Karpas-422 (cell line): ENCODE measurements around the gene TNFRSF18. TPM values are rescaled to one million over a fixed set of nuclear protein-coding genes. Genes with fewer than 3 reads are reported as not detected.
"Not testable (repeated sequence)": the region's sequence is repeated elsewhere in the genome, so short reads cannot be mapped to it uniquely, and the experiment has no call there.

Experiments used
- DNase-seq: peaks from one replicate; pipeline ENCODE4 v3.0.0-alpha.2; 2015
- H2AFZ ChIP-seq: fragments of 200-600 bp; sonication (generic); 2 replicates; pipeline ENCODE4 v1.6.1; 2014; ENCODE audit warnings: antibody characterized with exemption, low read length, mixed read lengths
- H3K27ac ChIP-seq: fragments of 200-600 bp; sonication (generic); 2 replicates; pipeline ENCODE4 v1.5.1; 2014; ENCODE audit warnings: mild to moderate bottlenecking, low read length, moderate library complexity
- H3K27me3 ChIP-seq: fragments of 200-600 bp; sonication (generic); 2 replicates; pipeline ENCODE4 v1.6.1; 2014; ENCODE audit warnings: low read length, mixed read lengths
- H3K36me3 ChIP-seq: fragments of 200-600 bp; sonication (generic); 2 replicates; pipeline ENCODE4 v1.6.1; 2014; ENCODE audit warnings: low read length, mixed read lengths; ENCODE audit not compliant: insufficient read depth
- H3K4me1 ChIP-seq: fragments of 200-600 bp; sonication (generic); 2 replicates; pipeline ENCODE4 v1.6.1; 2014; ENCODE audit warnings: mild to moderate bottlenecking, low read length, mixed read lengths
- H3K4me2 ChIP-seq: fragments of 200-600 bp; sonication (generic); 2 replicates; pipeline ENCODE4 v1.6.1; 2014; ENCODE audit warnings: low read length, low read depth, mild to moderate bottlenecking; ENCODE audit not compliant: poor library complexity, severe bottlenecking
- H3K4me3 ChIP-seq: fragments of 200-600 bp; sonication (generic); 2 replicates; pipeline ENCODE4 v1.5.1; 2014; ENCODE audit warnings: mild to moderate bottlenecking, antibody characterized with exemption, low read length, mixed read lengths
- H3K79me2 ChIP-seq: fragments of 200-600 bp; sonication (generic); 2 replicates; pipeline ENCODE4 v1.6.1; 2014; ENCODE audit warnings: mild to moderate bottlenecking, low read length, mixed read lengths
- H3K9ac ChIP-seq: fragments of 200-600 bp; sonication (generic); 2 replicates; pipeline ENCODE4 v1.6.0; 2014; ENCODE audit warnings: low read length
- H3K9me2 ChIP-seq: fragments of 200-600 bp; sonication (generic), shearing (Covaris generic); replicated peaks from 2 replicates; pipeline ENCODE4 v1.6.0; 2014; ENCODE audit warnings: mild to moderate bottlenecking, low read length, moderate library complexity; ENCODE audit not compliant: insufficient read depth
- H3K9me3 ChIP-seq: fragments of 300-700, 200-600 bp; sonication (generic); 2 replicates; pipeline ENCODE4 v1.6.1; 2014; ENCODE audit warnings: low read length, mixed read lengths
- H4K20me1 ChIP-seq: fragments of 200-600 bp; sonication (generic); 2 replicates; pipeline ENCODE4 v1.6.1; 2014; ENCODE audit warnings: mild to moderate bottlenecking, antibody characterized with exemption, low read length, low read depth; ENCODE audit not compliant: insufficient read depth
- total RNA-seq: library from RNA; depleted of rRNA; stranded (reverse); fragments of >200 nt; shearing (Covaris generic); gene quantifications from 2 replicates; pipeline ENCODE4 v1.2.3, GENCODE V29; 2014; ENCODE audit warnings: low replicate concordance

Gene TNFRSF18
- total RNA-seq, 1 experiment from 2014 or later, result 0.30 TPM

GRCh38 chr1:1199961-1200875 lies 6.2 kb downstream of the TNFRSF18 start:
- Histone ChIP-seq H3K27ac (no peak overlapping the region), H4K20me1 (0 out of 2 replicates have a peak, but pooled peaks cover 3% of the 10 kb centered on the region), H3K4me1 (no peaks in the 10 kb centered on the region; the same call in 1 of the 2 replicates), H3K9me2 (no peaks in the 10 kb centered on the region), H3K27me3 (no peaks in the 10 kb centered on the region), H3K9ac (no peak overlapping the region), H2AFZ (no peak overlapping the region), H3K79me2 (no peaks in the 10 kb centered on the region), H3K4me2 (no peak overlapping the region), H3K4me3 (no peak overlapping the region), H3K36me3 (no peaks in the 10 kb centered on the region), H3K9me3 (no peaks in the 10 kb centered on the region)
- DNase-seq, result no peak

GRCh38 chr1:1199141-1199960 lies 7.0 kb downstream of the TNFRSF18 start:
- H2AFZ ChIP-seq, result no peak overlapping the region
- H3K9ac ChIP-seq, result no peak overlapping the region
- no peaks in the 10 kb centered on the region for H4K20me1 ChIP-seq
- no peaks in the 10 kb centered on the region for H3K36me3 ChIP-seq
- H3K4me2 ChIP-seq, result no peak overlapping the region
- H3K9me3 ChIP-seq, result no peaks in the 10 kb centered on the region
- H3K9me2 ChIP-seq, result no peaks in the 10 kb centered on the region
- no peak overlapping the region for H3K4me3 ChIP-seq
- no peaks in the 10 kb centered on the region for H3K79me2 ChIP-seq
- no peaks in the 10 kb centered on the region for H3K27me3 ChIP-seq
- no peak overlapping the region for H3K27ac ChIP-seq
- no peak for DNase-seq
- H3K4me1 ChIP-seq, result no peaks in the 10 kb centered on the region

- no peak overlapping the region for H2AFZ ChIP-seq
- H3K36me3 ChIP-seq, result no peaks in the 10 kb centered on the region
- H3K4me1 ChIP-seq, result no peaks in the 10 kb centered on the region
- no peaks in the 10 kb centered on the region for H3K9me3 ChIP-seq
- no peak overlapping the region for H3K4me3 ChIP-seq
- no peaks in the 10 kb centered on the region for H3K9me2 ChIP-seq
- DNase-seq, result no peak
- no peaks in the 10 kb centered on the region for H4K20me1 ChIP-seq
- no peaks in the 10 kb centered on the region for H3K79me2 ChIP-seq
- no peaks in the 10 kb centered on the region for H3K27me3 ChIP-seq
- H3K27ac ChIP-seq, result no peak overlapping the region
- no peak overlapping the region for H3K4me2 ChIP-seq
- H3K9ac ChIP-seq, result no peak overlapping the region
These were observed 7.8 kb downstream of the TNFRSF18 start for GRCh38 chr1:1198423-1199140.

GRCh38 chr1:1197551-1198422 lies 8.6 kb downstream of the TNFRSF18 start:
- no peak for DNase-seq
- H3K36me3 ChIP-seq, result no peaks in the 10 kb centered on the region
- no peaks in the 10 kb centered on the region for H4K20me1 ChIP-seq
- H3K9me3 ChIP-seq, result no peaks in the 10 kb centered on the region
- no peaks in the 10 kb centered on the region for H3K4me1 ChIP-seq
- H3K4me2 ChIP-seq, result no peak overlapping the region
- no peak overlapping the region for H3K27ac ChIP-seq
- no peak overlapping the region for H2AFZ ChIP-seq
- no peaks in the 10 kb centered on the region for H3K9me2 ChIP-seq
- no peaks in the 10 kb centered on the region for H3K27me3 ChIP-seq
- H3K4me3 ChIP-seq, result no peak overlapping the region
- H3K79me2 ChIP-seq, result no peaks in the 10 kb centered on the region
- no peak overlapping the region for H3K9ac ChIP-seq

GRCh38 chr1:1197188-1197500 lies 9.2 kb downstream of the TNFRSF18 start:
- Histone ChIP-seq H3K79me2 (no peaks in the 10 kb centered on the region), H3K27ac (no peak overlapping the region), H3K9me3 (no peaks in the 10 kb centered on the region), H3K4me2 (no peak overlapping the region), H3K4me3 (no peak overlapping the region), H3K9ac (no peak overlapping the region), H3K36me3 (no peaks in the 10 kb centered on the region), H3K4me1 (no peaks in the 10 kb centered on the region), H2AFZ (no peak overlapping the region), H3K27me3 (no peaks in the 10 kb centered on the region), H4K20me1 (no peaks in the 10 kb centered on the region), H3K9me2 (no peaks in the 10 kb centered on the region)
- no peak for DNase-seq

GRCh38 chr1:1196431-1197187 lies 9.8 kb downstream of the TNFRSF18 start:
- no peaks in the 10 kb centered on the region for H4K20me1 ChIP-seq
- H3K36me3 ChIP-seq, result no peaks in the 10 kb centered on the region
- no peak overlapping the region for H3K9ac ChIP-seq
- H2AFZ ChIP-seq, result no peak overlapping the region
- no peaks in the 10 kb centered on the region for H3K79me2 ChIP-seq
- H3K4me1 ChIP-seq, result no peaks in the 10 kb centered on the region
- no peak overlapping the region for H3K27ac ChIP-seq
- no peaks in the 10 kb centered on the region for H3K9me3 ChIP-seq
- DNase-seq, result no peak
- H3K4me3 ChIP-seq, result no peak overlapping the region
- no peaks in the 10 kb centered on the region for H3K27me3 ChIP-seq
- H3K9me2 ChIP-seq, result no peaks in the 10 kb centered on the region
- no peak overlapping the region for H3K4me2 ChIP-seq

- not testable (repeated sequence) for H3K27me3 ChIP-seq, H3K9ac ChIP-seq, DNase-seq, H3K9me2 ChIP-seq, H3K4me3 ChIP-seq, H3K4me2 ChIP-seq, H3K9me3 ChIP-seq, H4K20me1 ChIP-seq, H3K79me2 ChIP-seq, H3K36me3 ChIP-seq, H3K4me1 ChIP-seq, H3K27ac ChIP-seq, H2AFZ ChIP-seq
These were observed 10.7 kb downstream of the TNFRSF18 start for GRCh38 chr1:1195726-1196125.
